ENCODE data around the gene SYNE4. TPM values are rescaled to one million over a fixed set of nuclear protein-coding genes. Genes with fewer than 3 reads are reported as not detected.

SYNE4 gene
- polyA plus RNA-seq, 1 experiment, result 0.16 TPM

DNA sequence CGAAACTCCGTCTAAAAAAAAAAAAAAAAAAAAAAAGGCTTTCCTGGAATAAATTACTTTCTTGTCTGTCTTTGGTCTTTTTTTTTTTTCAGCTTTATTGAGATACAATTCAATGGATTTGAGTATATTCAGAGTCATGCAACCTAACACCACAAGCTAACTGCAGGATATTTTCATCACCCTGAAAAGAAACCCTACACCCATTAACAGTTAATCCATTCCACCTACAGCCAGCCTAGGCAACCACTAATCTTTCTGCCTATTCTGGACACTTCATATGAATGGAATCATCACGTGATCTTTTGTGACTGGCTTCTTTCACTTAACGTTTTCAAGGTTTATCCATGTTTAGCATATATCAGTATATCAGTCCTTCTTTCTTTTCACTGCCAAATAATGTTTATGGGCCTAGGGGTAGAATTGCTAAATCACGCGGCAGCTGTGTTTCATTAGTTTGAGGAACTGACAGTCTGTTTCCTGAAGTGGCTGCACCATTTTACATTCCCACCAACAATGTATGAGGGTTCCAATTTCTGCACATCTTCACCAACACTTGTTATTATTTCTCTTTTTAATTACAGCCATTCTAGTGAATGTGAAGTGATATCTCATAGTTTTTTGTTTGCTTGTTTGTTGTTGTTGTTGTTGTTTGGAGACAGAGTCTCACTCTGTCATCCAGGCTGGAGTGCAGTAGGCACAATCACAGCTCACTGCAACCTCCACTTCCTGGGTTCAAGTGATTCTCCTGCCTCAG is 52.6 kb downstream of the SYNE4 start:
- CTCF ChIA-PET, result no interaction called here
- POLR2A ChIA-PET, result no interaction called here
- Histone ChIP-seq H3K27me3 (ENCODE audit: control insufficient read depth, insufficient read depth, low read length) (peaks cover 24% of the 10 kb centered on the region), H3K4me3 (ENCODE audit: low read depth, low read length) (no peak overlapping the region), H3K36me3 (ENCODE audit: control insufficient read depth, insufficient read depth, low read length) (no peaks in the 10 kb centered on the region)
- TF ChIP-seq, protein P1, sequence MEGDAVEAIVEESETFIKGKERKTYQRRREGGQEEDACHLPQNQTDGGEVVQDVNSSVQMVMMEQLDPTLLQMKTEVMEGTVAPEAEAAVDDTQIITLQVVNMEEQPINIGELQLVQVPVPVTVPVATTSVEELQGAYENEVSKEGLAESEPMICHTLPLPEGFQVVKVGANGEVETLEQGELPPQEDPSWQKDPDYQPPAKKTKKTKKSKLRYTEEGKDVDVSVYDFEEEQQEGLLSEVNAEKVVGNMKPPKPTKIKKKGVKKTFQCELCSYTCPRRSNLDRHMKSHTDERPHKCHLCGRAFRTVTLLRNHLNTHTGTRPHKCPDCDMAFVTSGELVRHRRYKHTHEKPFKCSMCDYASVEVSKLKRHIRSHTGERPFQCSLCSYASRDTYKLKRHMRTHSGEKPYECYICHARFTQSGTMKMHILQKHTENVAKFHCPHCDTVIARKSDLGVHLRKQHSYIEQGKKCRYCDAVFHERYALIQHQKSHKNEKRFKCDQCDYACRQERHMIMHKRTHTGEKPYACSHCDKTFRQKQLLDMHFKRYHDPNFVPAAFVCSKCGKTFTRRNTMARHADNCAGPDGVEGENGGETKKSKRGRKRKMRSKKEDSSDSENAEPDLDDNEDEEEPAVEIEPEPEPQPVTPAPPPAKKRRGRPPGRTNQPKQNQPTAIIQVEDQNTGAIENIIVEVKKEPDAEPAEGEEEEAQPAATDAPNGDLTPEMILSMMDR (IDR thresholded peaks at IDR 0.05; ENCODE audit: insufficient read depth, low read depth, low read length), result no peak
- no peak for DNase-seq (ENCODE audit: low read depth)

Small RNA genes within 50 kb of the gene (small RNA-seq; reads per million reads assigned to genes)
- gene AF038458.1 (ENCODE audit: insufficient read length, low read depth, low replicate concordance), result not detected

Other genes starting within 250 kb of the SYNE4 start
- gene ARHGAP33, start 233.2 kb downstream of the SYNE4 start, polyA plus RNA-seq (2011; rRNA removed), result 1.1 and 3.6 TPM in 2 replicates
- not detected in 2 replicates for gene PRODH2, start 196.0 kb downstream of the SYNE4 start, polyA plus RNA-seq (2011; rRNA removed)
- not detected in 2 replicates for gene NPHS1, start 156.3 kb downstream of the SYNE4 start, polyA plus RNA-seq (2011; rRNA removed)
- gene KIRREL2, start 151.9 kb downstream of the SYNE4 start, polyA plus RNA-seq (2011; rRNA removed), result 0.05 TPM in 1 of 2 replicates, not detected in the other
- 6.6 and 11.4 TPM in 2 replicates for gene APLP1, start 140.2 kb downstream of the SYNE4 start, polyA plus RNA-seq (2011; rRNA removed)
- gene NFKBID, start 108.3 kb downstream of the SYNE4 start, polyA plus RNA-seq (2011; rRNA removed), result 2.9 and 4.9 TPM in 2 replicates
- 0.74 and 1.2 TPM in 2 replicates for gene HCST, start 106.3 kb downstream of the SYNE4 start, polyA plus RNA-seq (2011; rRNA removed)
- not detected in 2 replicates for gene TYROBP, start 100.5 kb downstream of the SYNE4 start, polyA plus RNA-seq (2011; rRNA removed)
- 0.83 and 1.8 TPM in 2 replicates for gene LRFN3, start 72.4 kb downstream of the SYNE4 start, polyA plus RNA-seq (2011; rRNA removed)
- 12.0 and 14.5 TPM in 2 replicates for gene SDHAF1, start 13.6 kb downstream of the SYNE4 start, polyA plus RNA-seq (2011; rRNA removed)
- 17.5 and 19.5 TPM in 2 replicates for gene ALKBH6, start 5.4 kb upstream of the SYNE4 start, polyA plus RNA-seq (2011; rRNA removed)
- gene CLIP3, start 24.1 kb upstream of the SYNE4 start, polyA plus RNA-seq (2011; rRNA removed), result 14.7 and 23.9 TPM in 2 replicates
- gene THAP8, start 45.5 kb upstream of the SYNE4 start, polyA plus RNA-seq (2011; rRNA removed), result 8.2 and 11.0 TPM in 2 replicates
- gene WDR62, start 46.1 kb upstream of the SYNE4 start, polyA plus RNA-seq (2011; rRNA removed), result 2.1 and 5.3 TPM in 2 replicates
- gene OVOL3, start 102.3 kb upstream of the SYNE4 start, polyA plus RNA-seq (2011; rRNA removed), result not detected in 2 replicates
- 67.1 and 94.0 TPM in 2 replicates for gene POLR2I, start 106.1 kb upstream of the SYNE4 start, polyA plus RNA-seq (2011; rRNA removed)
- 226 and 251 TPM in 2 replicates for gene TBCB, start 106.7 kb upstream of the SYNE4 start, polyA plus RNA-seq (2011; rRNA removed)
- gene CAPNS1, start 131.3 kb upstream of the SYNE4 start, polyA plus RNA-seq (2011; rRNA removed), result 929 and 1,299 TPM in 2 replicates
- gene COX7A1, start 143.6 kb upstream of the SYNE4 start, polyA plus RNA-seq (2011; rRNA removed), result 193 and 569 TPM in 2 replicates
- 2.2 and 2.7 TPM in 2 replicates for gene ZNF565, start 205.9 kb upstream of the SYNE4 start, polyA plus RNA-seq (2011; rRNA removed)
- gene ZNF146, start 206.3 kb upstream of the SYNE4 start, polyA plus RNA-seq (2011; rRNA removed), result 24.3 and 54.1 TPM in 2 replicates